LoVo (cell line): ENCODE measurements around the gene GRAMD4.

ENCODE experiments used
- DNase-seq: peaks from one replicate; pipeline ENCODE4 v3.0.0-alpha.2; 2016; ENCODE audit warnings: low spot score

Gene GRAMD4

DNA sequence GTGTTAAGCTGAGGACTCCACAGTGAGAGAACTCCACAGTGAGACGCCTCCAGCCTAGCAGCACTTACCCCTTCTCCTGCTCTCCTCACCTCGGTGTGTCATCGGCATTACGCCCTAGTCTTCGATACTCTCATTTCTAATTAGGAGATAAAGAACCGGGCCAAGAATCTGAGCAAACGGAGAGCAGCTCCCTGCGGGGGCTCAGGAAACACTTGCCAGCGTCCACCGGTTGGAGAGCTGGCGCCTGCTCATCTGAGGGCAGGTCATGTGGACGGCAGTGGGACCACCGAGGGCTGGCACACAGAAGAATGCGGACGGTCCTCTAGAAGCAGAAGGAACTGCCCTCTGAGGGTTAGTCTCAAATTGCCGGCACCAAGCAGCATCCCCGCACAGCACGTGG lies 104.9 kb downstream of the GRAMD4 start:
- no peak for DNase-seq

DNA sequence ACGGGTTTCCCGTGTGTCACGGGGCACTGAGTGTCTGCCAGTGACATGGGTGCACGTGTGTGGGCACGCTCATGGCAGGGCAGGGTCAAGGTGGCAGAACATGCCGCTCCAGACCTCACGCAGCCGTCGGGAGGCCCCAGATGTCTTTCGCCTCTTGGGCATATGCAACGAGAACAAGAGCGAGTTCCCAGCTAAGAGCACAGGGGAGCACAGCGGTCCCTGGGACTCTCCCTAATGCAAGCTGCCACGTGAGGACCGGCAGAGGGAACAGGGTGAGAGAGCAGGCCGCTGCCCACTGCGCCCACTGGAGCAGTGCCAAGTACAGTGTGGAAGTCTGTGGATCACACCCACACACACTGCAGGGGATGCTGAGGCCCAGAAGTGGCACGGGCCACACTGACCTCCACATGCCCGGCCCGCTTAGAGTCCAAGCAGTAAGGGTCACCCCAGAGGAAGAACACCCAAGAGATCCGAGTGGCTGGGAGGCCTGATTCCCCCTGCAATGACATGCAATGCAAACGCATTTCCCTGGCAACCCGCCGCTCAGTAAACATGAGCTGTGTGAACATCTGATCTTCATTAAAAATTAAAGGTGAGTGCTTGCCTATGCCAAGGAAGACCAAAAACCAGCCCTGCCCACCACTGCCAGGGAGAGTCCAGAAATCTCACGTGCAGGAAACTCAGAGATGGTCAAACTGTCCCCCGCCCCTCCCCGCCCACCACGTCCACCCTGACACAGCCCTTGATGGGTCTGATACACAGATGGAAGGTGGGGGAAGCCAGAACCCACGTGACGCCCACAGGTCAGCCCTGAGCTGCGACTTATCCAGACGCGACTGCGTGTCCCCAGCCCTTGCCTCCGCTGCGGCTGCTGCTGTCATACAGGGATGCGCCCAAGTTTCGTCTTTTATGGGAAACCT lies 106.1 kb downstream of the GRAMD4 start:
- no peak for DNase-seq

DNA sequence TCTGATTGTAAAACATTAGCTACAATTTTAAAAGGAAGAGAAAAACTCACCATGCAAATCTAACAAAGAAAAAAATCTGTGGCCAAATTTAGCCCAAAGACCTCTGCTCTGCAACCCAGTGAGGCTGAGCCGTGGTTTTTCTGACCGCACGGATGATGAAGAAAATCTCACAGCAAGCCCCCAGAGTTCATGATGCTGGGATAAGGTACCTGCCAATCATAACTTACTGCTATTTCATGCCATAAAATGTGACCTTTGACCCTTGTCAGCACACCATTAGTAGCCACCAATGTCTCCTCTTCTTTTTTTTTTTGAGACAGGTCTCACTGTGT lies 106.8 kb downstream of the GRAMD4 start:
- no peak for DNase-seq

DNA sequence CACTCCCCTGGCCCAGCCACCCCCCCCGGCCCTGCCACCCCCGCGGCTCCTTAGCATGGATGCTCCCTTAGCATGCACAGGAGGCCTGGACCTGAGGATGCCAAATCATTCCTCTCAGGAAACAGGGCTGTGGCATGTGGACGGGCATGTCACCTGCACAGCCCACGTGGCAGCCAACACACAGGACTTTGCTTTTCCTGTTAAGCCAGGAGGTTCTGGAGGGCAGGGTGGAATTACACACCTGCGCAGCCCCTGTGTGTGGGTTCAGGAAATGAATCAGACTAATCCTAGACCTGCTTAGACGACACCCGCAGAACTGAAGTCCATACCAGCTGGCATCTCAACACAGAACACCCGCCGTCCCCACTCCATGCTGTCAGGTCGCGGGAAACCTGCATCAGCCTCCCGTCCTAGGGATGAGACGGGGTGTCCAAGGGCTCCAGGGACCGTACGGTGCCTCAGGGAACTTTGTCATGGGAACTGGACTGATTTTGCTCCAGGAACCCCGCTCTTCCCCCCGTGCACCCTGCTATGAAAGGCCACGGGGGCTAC lies 107.7 kb downstream of the GRAMD4 start:
- DNase-seq = no peak

DNA sequence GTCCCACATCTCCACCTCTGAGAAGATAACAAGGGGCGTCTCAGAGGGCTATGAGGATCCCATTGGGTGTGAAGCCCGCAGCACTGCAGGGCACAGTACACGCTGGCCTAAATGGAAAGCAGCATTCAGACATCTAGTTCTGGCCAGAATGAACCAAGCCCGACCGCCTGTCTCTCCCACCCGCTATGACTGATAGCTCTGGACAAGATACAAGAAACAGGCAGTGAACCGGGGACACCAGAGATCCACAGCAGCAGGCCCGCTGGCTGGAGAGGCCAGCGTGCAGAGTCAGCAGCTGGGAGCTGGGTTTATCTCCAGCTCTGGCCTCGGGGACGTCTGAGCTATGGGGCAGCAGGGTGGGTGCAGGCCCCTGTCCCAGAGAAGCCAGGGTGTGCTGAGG lies 108.3 kb downstream of the GRAMD4 start:
- no peak for DNase-seq
